ENCODE results near the gene HCRTR2.

GRCh38 chr6:55260181-55260580 lies 85.9 kb downstream of the HCRTR2 start:
- no peak for TF ChIP-seq CTCF (IDR thresholded peaks at IDR 0.05)
- no peak for TF ChIP-seq POLR2A (IDR thresholded peaks at IDR 0.05)
